ENCODE measurements around the gene CCL14.
"Not testable (repeated sequence)": the region's sequence is repeated elsewhere in the genome, so short reads cannot be mapped to it uniquely, and the experiment has no call there.

CCL14 gene

DNA sequence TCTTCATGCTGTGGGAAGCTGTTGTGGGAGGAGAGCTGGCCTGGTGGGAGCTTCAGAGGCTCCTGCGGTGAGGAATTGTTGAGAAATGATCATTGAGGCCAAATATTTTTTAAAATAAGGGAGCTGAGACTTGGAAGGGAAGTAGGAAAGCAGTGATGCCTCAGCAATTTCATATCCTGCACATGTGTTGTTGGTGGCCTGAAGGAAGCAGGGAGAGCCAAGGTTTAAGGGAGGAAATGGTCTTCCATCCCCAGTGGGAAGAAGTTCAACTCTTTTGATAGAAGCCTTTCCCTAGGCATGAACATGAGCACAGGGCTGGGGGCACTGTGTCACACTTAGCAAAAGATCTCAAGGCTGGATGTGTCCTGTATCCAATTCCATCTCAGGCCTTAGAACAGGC is at the start of gene CCL14:
Gene CCL14 (minus strand): TSS at position 87 of the 400 bp plus-strand sequence. CDS start 80 bp downstream, at position 7.
- DNase-seq = no peak

GRCh38 chr17:36036235-36036634 is 49.7 kb upstream of the CCL14 start:
- DNase-seq = no peak

- DNase-seq = no peak
Measured at GRCh38 chr17:36034127-36034526, 47.6 kb upstream of the CCL14 start.

- no peak for DNase-seq
Measured at GRCh38 chr17:36030956-36031355, 44.4 kb upstream of the CCL14 start.

GRCh38 chr17:36027761-36028160 is 41.2 kb upstream of the CCL14 start:
- no peak for DNase-seq

- no peak for DNase-seq
Measured at GRCh38 chr17:36024106-36024869, 37.8 kb upstream of the CCL14 start.

DNA sequence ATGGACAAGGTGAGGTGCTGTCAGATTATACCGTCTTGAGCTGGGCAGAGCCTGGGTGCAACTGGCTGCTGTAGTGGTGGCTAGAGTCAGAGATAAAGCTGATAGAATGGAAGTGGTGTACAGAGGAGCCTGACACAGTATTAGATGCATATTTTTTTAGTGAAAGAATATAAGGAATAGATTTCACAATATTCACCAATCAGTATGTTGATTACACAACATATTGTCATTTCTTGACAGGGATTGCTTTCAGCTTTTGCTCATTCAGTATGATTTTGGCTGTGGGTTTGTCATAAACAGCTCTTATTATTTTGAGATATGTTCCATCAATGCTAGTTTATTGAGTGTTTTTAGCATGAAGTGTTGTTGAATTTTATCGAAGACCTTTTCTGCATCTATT is 32.9 kb upstream of the CCL14 start:
- no peak for DNase-seq

GRCh38 chr17:36017799-36018198 is 31.3 kb upstream of the CCL14 start, which contains the start of gene CCL23:
Gene CCL23 (minus strand): TSS chr17:36017972. CDS start chr17:36017897, 75 bp downstream.
- no peak for DNase-seq

- no peak for DNase-seq
Measured at GRCh38 chr17:36016555-36016954, 30.0 kb upstream of the CCL14 start.

DNA sequence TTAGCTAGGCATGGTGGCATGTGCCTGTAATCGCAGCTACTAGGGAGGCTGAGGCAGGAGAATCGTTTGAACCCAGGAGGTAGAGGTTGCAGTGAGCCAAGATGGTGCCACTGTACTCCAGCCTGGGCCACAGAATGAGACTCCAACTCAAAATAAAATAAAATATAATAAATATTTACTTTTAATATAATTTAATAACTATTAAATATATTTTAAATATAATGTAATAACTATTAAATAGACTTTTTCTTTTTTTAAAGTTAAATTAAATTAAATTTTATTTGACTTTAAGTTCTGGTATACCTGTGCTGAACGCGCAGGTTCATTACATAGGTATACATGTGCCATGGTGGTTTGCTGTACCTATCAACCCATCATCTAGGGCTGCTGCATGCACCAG is 29.4 kb upstream of the CCL14 start:
- DNase-seq = not testable (repeated sequence)

GRCh38 chr17:36014946-36015345 is 28.4 kb upstream of the CCL14 start:
- no peak for DNase-seq

GRCh38 chr17:36011201-36011600 is 24.7 kb upstream of the CCL14 start:
- no peak for DNase-seq

GRCh38 chr17:36008998-36009665 is 22.6 kb upstream of the CCL14 start:
- DNase-seq = no peak

DNA sequence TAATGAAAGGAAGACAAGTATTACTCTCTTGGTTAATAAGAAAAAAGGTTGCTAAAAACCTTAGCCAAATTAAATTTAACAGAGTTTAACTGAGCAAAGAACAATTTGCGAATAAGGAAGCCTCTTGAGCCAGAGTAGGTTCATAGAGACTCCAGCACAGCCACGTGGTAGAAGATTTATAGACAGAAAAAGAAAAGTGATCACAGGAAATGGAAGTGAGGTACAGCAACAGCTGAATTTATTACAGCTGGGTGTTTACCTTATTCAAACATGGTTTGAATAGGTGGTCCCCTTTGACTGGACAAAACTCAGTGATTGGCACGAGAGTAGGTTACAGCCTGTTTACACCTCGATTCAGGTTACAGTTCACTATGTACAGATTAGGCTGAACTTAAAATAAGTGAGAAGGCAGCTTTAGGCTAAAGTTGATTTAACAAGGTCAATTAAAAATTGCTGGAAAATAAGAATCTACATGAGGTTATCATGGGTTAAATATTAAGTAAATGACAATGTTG is 18.1 kb upstream of the CCL14 start:
- DNase-seq = no peak

- DNase-seq = no peak
Measured at GRCh38 chr17:36002631-36003030, 16.1 kb upstream of the CCL14 start.

GRCh38 chr17:36001862-36002603 is 15.5 kb upstream of the CCL14 start:
- no peak for DNase-seq

DNA sequence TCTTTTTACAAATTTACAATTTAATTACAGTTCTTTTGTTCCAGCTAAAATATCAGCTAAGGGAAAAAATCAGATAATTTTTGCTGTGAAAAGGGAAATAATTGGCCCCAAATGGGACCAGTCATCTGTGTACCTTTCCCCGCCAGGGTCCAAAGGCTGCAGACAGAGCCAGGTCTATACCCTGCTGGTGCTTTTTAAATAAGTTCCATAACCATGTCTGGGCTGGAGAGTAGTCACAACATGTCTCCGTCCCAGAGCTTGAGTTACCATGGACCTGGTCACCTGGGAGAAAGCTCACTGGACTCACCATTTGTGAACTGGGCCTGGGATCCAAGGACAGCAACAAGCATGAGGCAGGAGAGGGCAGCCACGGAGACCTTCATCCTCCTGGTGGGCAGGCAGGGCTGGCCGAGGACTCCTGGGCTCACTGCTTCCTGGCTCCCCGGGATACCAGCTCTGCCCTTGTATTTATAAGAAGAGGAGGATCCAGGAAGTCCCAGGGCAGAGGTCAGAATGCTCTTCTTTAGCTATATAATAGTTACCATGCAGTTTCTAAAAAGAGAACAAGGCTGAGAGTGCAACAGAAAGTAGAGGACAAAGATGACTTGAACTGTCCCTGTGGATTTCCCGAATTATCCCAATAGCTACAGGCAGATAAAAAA is 14.7 kb upstream of the CCL14 start, which contains the start of gene CCL15:
Gene CCL15 (minus strand): TSS at position 444 of the 662 bp plus-strand sequence. CDS start 61 bp downstream, at position 383.
- no peak for DNase-seq

DNA sequence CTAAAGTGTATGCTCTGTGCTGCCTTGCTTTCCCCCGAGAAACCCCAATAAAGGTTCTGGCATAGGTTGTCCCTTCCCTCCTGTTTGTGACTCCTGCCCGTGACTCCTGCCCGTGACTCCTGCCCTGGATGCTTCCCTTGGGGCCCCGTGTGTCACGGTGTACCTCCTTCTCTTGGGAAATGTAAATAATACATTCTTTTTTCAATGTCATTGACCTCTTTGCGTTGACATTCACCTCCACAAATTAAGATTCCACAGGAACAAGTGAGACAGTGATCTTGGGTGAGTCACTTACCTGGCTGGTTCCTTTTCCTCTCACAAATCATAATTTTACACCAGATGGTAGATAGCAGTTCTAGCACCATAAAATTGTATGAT is 14.2 kb upstream of the CCL14 start:
- DNase-seq = no peak

DNA sequence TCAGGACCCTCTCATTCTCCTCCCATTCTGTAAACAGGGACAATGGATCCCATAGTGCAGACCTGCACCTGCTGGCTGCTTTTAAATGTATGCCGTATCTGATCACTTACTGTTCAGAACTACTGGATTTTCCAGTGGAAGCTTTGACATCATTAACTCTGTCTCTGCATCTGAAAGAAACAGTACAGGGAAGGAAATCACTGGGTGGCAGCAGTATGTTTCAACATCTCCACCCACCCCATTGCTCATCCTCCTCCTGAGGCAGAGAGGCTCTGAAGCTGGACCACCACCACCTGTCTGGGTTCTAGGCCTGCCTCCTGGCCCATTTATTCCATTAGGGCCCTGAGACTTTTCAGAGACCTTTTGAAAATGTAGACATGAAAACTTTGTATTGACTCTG is 12.2 kb upstream of the CCL14 start:
- no peak for DNase-seq

GRCh38 chr17:35998018-35998545 is 11.6 kb upstream of the CCL14 start:
- DNase-seq = no peak

- not testable (repeated sequence) for DNase-seq
Measured at GRCh38 chr17:35995346-35995745, 8.8 kb upstream of the CCL14 start.

- DNase-seq = no peak
Measured at GRCh38 chr17:35991075-35991474, 4.5 kb upstream of the CCL14 start.

DNA sequence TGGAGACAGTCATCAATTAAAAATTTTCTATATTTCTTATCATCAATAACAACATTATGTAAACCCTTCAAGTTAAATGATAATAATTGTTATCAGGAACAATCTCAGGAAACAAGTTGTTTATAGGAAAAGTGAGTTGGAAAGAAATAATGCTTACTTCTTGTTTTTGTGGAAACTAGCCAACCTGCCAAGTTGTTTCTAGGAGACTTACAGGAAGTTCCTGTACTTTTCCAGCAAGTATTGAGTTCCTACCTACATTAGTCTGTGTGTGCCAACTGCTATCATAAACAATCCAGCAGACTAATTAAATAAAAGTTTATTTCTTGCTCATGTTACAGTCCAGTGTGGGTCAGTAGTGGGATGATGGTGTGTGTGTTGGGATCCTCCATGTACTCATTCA is 1.6 kb upstream of the CCL14 start:
- DNase-seq = no peak

Measured in NCI-H1694 (cell line).